ENCODE results near the gene EEPD1. TPM values are rescaled to one million over a fixed set of nuclear protein-coding genes. Genes with fewer than 3 reads are reported as not detected.

The EEPD1 gene
- total and polyA plus RNA-seq, 2 donors (not counting 3 experiments of a cell fraction or from before 2014, with no cell fraction given): 0.40 to 0.42 TPM

- no TSS peak for BruUV-seq (replicated peaks)
- H3K9ac ChIP-seq (replicated peaks; ENCODE audit: extremely low read depth, insufficient read depth, low read length): no peak overlapping the region
- no peak for TF ChIP-seq POLR2AphosphoS5 (IDR thresholded peaks at IDR 0.05; ENCODE audit: insufficient read depth, low read depth, low read length)
- no peak for TF ChIP-seq MAX (IDR thresholded peaks at IDR 0.05; ENCODE audit: insufficient read depth, insufficient read length)
- no peak for TF ChIP-seq EZH2 (IDR thresholded peaks at IDR 0.05; ENCODE audit: borderline replicate concordance, low read depth, low read length, severe bottlenecking)
- TF ChIP-seq MYC (IDR thresholded peaks at IDR 0.05; ENCODE audit: low read depth, low read length): no peak
- no peak for TF ChIP-seq POLR2A (IDR thresholded peaks at IDR 0.05; ENCODE audit: low read depth, low read length)
- no peak for TF ChIP-seq GATA2 (IDR thresholded peaks at IDR 0.05; ENCODE audit: insufficient read depth, insufficient read length, low read depth, low read length)
- TF ChIP-seq FOS (IDR thresholded peaks at IDR 0.05; ENCODE audit: borderline replicate concordance, insufficient read depth, low read length): no peak
- TF ChIP-seq JUN (IDR thresholded peaks at IDR 0.05; ENCODE audit: borderline replicate concordance, insufficient read depth, insufficient read length, low read depth): no peak
- no peak for TF ChIP-seq CTCF (IDR thresholded peaks at IDR 0.05; ENCODE audit: extremely low read depth in 1 of 2, insufficient read depth in 1 of 2, low read depth in 1 of 2, low read length in 2 of 2)
- H2AFZ ChIP-seq (ENCODE audit: low read depth, low read length): no peak overlapping the region
- H3K79me2 ChIP-seq (ENCODE audit: control insufficient read depth, insufficient read depth, low read length): no peaks in the 10 kb centered on the region
- H3K36me3 ChIP-seq (ENCODE audit: control insufficient read depth in 2 of 2, extremely low read depth in 1 of 2, insufficient read depth in 2 of 2, low read length in 2 of 2): no peaks in the 10 kb centered on the region
- no peak for DNase-seq (ENCODE audit: low read depth, low spot score)
- H3K4me1 ChIP-seq (ENCODE audit: control insufficient read depth, extremely low read depth, insufficient read depth, low read length): peaks cover 28% of the 10 kb centered on the region
- no peaks in the 10 kb centered on the region for H4K20me1 ChIP-seq (replicated peaks; ENCODE audit: control insufficient read depth, extremely low read depth, insufficient read depth, low read length)
- no peak overlapping the region for H3K4me2 ChIP-seq (ENCODE audit: insufficient read depth, low read length)
- ChIA-PET CTCF (interaction anchor here (1.0 to 11.7 kb wide), 2 partner anchors 12 to 388 kb away, joined by 3 to 115 read pairs; no protein-coding TSS in a partner anchor), POLR2A (no interaction called here)
- no peaks in the 10 kb centered on the region for H3K9me3 ChIP-seq (replicated peaks; ENCODE audit: control insufficient read depth, insufficient read depth, low read length)
- H3K9me1 ChIP-seq (replicated peaks; ENCODE audit: control insufficient read depth, extremely low read depth, insufficient read depth, low read length): no peaks in the 10 kb centered on the region
- no peak overlapping the region for H3K4me3 ChIP-seq (replicated peaks in 1 of 3; ENCODE audit: insufficient read depth in 1 of 3, low read depth in 1 of 3, low read length in 3 of 3)
- intact Hi-C loops (cut with micrococcal nuclease) (no loop called here), dilution Hi-C loops (cut with MboI; ENCODE audit: extremely low pct_ligation_motif_present, low sequenced_read_pairs) (no loop called here)
- H3K27me3 ChIP-seq (ENCODE audit: control insufficient read depth in 2 of 2, insufficient read depth in 2 of 2, low read length in 2 of 2): no peaks in the 10 kb centered on the region
- H3K27ac ChIP-seq (ENCODE audit: insufficient read depth, low read depth, low read length): no peak overlapping the region
- no peak for FAIRE-seq
Observed at GRCh38 chr7:36305648-36306047, 152.6 kb downstream of the EEPD1 start.
